NCI-H1436 treated with DMSO at 0.1 percent for 48 hours (cell line): ENCODE results near the gene IHH.

Experiments used
- DNase-seq: peaks from one replicate; lab custom pipeline; 2025; lab: John Stamatoyannopoulos, UW

Gene IHH

GRCh38 chr2:219060821-219061791 lies at the start of gene IHH:
Gene IHH (minus strand): TSS chr2:219060921. CDS start chr2:219060467, 454 bp downstream.
- no peak for DNase-seq

DNA sequence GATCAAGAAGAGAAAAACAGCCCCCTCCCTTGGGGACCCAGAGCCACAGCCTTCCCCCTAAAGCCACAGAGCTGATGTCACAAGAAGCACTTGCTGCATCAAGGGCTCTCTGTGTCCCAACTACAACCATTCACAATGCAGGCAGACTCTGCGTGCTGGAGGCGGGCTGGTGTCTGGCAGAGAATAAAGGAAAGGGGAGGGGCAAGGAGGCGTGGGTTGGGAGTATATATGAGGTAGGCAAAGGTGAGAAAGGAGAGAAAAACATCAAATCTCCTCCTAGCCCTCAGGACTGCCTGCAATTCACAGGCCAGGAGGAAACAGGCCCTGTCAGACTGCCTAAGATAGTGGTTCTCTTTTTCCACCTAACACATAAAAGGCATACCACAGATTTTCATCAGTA lies 48.8 kb upstream of the IHH start:
- no peak for DNase-seq

DNA sequence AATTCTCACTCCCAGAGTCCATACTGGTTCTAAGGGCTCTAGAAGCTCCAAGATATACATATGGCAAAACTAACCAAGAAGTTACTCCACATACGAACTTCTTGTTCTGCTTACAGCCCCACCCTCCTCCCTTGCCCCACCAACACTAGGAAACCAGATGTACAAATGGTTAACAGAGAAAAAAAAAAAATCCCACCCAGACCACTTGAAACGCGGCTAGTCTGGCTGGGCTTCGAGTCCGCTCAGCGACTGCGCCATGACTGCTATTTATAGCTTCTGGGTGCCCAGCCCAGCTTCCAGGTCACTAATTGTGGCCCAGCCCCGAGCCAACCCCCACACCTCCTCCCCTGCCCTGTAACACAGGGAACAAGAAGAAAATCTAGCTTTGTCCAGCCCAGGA lies 47.0 kb upstream of the IHH start:
- DNase-seq, result no peak

GRCh38 chr2:219106251-219106650 lies 45.5 kb upstream of the IHH start:
- no peak for DNase-seq

DNA sequence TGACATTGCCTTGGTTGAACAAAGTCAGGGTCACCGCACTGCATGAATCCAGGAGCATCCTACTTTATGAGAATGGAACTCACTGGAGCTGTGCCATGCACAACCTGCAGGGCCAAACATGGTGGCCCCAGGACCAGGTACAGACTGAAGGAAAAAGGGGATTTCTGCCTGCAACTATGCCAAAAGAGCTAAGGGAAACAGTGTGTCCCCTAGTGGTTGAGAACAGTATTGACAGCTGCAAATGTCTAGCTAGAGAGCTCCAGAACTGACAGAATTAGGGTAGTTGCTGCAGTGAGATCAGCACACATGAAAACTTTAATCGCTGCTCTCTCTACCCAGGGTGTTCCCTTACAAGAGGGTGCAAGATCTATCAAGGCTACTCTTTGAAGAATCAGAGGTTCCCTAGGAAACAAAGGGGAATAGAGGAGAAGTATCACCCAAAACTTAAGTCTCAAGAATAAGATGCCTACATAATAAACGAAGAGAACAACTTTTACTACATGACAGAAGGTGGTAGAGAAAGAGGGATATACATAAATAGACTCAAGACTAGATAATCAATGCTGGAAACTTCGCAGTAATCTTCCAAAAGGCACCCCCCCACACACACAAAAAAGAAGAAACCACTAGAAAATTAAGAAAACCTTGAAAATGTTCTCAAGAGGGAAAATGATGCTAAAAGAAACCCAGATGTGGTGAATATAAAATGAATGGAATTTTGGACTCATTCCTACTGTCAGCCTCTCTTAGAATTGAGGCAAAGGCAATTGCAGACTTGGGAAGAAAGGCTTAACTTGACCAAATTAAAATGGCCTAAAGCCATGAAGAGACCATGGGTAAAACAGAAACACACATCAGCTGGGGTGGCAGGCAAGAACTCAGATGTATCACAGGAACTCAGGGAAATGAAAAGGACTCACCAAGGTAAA lies 43.6 kb upstream of the IHH start:
- DNase-seq, result no peak

DNA sequence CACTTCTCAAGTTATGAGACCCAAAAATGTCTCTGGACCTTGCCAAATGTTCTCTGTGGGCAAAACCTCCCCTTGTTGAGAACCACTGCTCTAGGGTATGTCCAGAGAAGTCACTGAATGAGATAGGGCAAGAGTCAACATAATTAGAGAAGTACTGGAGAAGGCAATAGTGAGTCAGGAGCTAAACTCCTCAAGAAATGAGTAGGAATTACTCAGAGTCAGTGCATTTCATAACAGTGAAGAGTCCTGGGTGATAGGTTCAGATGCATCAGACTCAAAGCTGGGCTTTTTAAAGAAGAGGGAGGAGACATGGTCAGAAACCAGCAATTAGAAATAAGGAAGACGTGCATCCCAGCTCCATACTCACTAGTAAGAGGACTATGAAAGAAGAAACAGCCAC lies 38.6 kb upstream of the IHH start:
- no peak for DNase-seq

GRCh38 chr2:219095406-219095935 lies 34.8 kb upstream of the IHH start:
- DNase-seq, result no peak

GRCh38 chr2:219094171-219094570 lies 33.5 kb upstream of the IHH start:
- no peak for DNase-seq

- no peak for DNase-seq
These were observed 29.9 kb upstream of the IHH start for GRCh38 chr2:219090436-219091299.

GRCh38 chr2:219089330-219089729 lies 28.6 kb upstream of the IHH start:
- no peak for DNase-seq

DNA sequence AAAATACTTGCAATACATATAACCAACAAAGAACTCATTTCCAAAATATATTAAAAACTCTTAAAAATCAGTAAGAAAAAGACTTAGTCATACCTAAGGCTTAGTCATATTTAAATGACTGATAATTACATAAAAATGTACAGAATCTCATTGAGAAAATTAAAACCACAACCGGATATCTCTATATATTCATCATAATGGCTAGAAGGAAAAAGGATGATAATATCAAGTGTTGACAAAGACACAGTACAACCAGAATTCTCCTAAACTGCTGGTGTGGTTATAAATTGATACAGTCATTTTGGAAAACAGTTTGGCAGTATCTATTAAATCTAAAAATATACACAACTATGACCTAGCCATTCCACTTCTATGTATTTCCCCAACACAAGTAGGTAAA lies 27.1 kb upstream of the IHH start:
- DNase-seq, result no peak

DNA sequence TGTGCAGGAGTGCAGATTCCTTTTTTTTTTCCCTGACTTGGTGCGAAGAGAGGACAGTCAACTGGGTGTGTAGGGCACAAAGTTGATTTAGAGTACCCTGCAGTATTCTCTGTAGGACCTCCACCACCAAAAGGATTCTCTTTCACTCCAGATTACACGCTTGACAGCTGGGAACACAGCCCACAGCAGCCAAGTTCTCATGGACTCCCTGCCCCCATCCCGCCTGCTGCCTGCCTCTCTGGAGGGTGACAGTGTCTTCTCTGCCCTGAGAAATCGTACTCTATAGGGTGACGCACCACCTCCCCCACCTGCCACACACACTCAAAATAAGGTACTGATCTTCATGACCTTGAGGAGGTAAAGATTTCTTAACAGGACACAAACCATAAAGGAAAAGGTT lies 26.6 kb upstream of the IHH start:
- no peak for DNase-seq

DNA sequence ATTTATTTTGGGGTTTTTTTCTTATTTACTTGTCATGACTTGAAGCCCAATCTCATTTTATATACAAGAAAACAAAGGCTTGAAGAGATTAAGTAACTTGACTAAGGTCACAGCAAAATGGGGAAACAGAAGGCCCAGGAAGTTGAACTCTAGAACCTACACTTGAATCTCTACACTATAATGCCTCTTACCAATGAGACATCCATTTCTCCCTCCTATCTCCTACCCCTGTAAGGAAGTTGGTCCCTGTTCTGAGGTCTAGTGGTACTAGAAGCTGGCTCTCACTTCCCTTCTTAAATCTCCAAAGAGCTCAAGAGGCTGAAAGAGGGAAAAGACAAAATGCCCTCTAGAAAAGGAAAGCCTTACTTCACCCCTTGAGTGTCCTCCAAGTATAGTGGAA lies 25.5 kb upstream of the IHH start:
- no peak for DNase-seq

GRCh38 chr2:219084791-219085190 lies 24.1 kb upstream of the IHH start:
- no peak for DNase-seq

DNA sequence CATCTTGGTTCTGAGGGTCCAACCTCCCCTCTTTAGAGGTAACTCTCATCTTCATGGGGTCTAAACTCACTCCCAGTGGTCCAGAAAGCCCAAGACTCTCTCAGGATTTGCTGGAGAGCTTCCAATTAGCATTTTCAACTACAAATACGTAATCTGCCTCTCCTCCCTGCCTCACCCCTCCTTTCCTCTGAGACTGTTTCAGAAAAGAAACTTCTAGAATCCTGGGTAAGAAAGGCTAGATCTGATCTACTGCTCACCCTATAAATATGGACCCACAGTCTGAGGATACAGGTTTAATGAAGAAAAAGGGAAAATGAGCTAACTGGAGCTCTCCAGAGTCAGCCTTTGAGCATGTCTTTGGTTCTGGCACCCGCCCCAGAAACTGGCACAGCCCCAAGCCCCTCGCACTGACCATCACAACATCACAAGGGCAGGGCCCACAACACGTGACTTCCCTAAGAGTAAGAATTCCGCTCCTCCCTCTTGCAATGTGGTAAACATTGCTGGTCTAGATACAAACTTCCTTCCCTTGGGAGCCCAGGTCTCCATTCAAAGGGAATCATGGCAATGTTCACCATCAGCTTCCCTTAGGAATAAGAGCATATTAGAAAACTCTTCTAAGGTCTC lies 21.7 kb upstream of the IHH start:
- no peak for DNase-seq

GRCh38 chr2:219081701-219082331 lies 21.1 kb upstream of the IHH start:
- DNase-seq, result no peak

GRCh38 chr2:219081096-219081495 lies 20.4 kb upstream of the IHH start:
- no peak for DNase-seq

GRCh38 chr2:219079417-219079816 lies 18.7 kb upstream of the IHH start:
- no peak for DNase-seq

- DNase-seq, result no peak
These were observed 18.2 kb upstream of the IHH start for GRCh38 chr2:219078951-219079350.

- no peak for DNase-seq
These were observed 17.4 kb upstream of the IHH start for GRCh38 chr2:219078126-219078525.

GRCh38 chr2:219076253-219076652 lies 15.5 kb upstream of the IHH start:
- no peak for DNase-seq
